Progenitor cell of endocrine pancreas (in vitro differentiated cells): ENCODE measurements around the gene SNX32. TPM values are rescaled to one million over a fixed set of nuclear protein-coding genes. Genes with fewer than 3 reads are reported as not detected.
A peak's percentile ranks its signal among the peaks of the same experiment; 100 is the strongest.
"Not testable (repeated sequence)": the region's sequence is repeated elsewhere in the genome, so short reads cannot be mapped to it uniquely, and the experiment has no call there.

Experiments used
- DNase-seq: peaks from one replicate; pipeline ENCODE4 v3.0.0; 2021; ENCODE audit warnings: low spot score; ENCODE audit not compliant: unreplicated experiment
- H3K27ac Mint-ChIP-seq: 2 replicates; pipeline ENCODE4 v1.8.0; 2021; ENCODE audit warnings: mild to moderate bottlenecking, moderate library complexity, mixed read lengths
- H3K27me3 Mint-ChIP-seq: 2 replicates; pipeline ENCODE4 v1.8.0; 2021; ENCODE audit warnings: mixed read lengths
- H3K36me3 Mint-ChIP-seq: 2 replicates; pipeline ENCODE4 v1.8.0; 2022; ENCODE audit warnings: mixed read lengths; ENCODE audit not compliant: insufficient read depth
- H3K4me1 Mint-ChIP-seq: 2 replicates; pipeline ENCODE4 v1.8.0; 2021; ENCODE audit warnings: low read depth, mixed read lengths
- H3K4me3 Mint-ChIP-seq: 2 replicates; pipeline ENCODE4 v1.8.0; 2021; ENCODE audit warnings: low read depth, mild to moderate bottlenecking, moderate library complexity, mixed read lengths
- H3K9me3 Mint-ChIP-seq: 2 replicates; pipeline ENCODE4 v1.8.0; 2021; ENCODE audit warnings: low read depth, mixed read lengths
- total RNA-seq: library from RNA; stranded (reverse); gene quantifications from 2 replicates; pipeline ENCODE4 v1.2.1, GENCODE V29; 2021
- TF ChIP-seq, protein P1 (sequence below): fragments of 200-600 bp; sonication (generic); IDR thresholded peaks from one replicate; pipeline ENCODE4 v1.5.0; 2021; ENCODE audit warnings: antibody characterized with exemption, mild to moderate bottlenecking; ENCODE audit not compliant: unreplicated experiment

Gene SNX32
- total RNA-seq, 1 donor from 2014 or later, result 4.6 TPM

DNA sequence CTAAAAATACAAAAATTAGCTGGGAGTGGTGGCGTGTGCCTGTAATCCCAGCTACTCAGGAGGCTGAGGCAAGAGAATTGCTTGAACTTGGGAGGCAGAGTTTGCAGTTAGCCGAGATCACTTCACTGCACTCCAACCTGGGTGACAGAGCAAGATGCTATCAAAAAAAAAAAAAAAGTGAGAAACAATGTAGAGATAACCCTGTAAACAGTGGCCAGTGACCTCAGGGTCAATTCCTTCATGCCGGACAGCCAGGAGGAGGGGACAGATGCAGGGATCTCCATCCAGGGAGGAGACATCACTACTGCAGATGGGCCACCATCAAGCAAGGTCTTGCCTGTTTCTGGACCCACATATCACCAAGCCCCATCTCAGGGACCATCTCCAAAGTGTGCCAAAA lies 14.0 kb downstream of the SNX32 start:
- TF ChIP-seq, protein P1, sequence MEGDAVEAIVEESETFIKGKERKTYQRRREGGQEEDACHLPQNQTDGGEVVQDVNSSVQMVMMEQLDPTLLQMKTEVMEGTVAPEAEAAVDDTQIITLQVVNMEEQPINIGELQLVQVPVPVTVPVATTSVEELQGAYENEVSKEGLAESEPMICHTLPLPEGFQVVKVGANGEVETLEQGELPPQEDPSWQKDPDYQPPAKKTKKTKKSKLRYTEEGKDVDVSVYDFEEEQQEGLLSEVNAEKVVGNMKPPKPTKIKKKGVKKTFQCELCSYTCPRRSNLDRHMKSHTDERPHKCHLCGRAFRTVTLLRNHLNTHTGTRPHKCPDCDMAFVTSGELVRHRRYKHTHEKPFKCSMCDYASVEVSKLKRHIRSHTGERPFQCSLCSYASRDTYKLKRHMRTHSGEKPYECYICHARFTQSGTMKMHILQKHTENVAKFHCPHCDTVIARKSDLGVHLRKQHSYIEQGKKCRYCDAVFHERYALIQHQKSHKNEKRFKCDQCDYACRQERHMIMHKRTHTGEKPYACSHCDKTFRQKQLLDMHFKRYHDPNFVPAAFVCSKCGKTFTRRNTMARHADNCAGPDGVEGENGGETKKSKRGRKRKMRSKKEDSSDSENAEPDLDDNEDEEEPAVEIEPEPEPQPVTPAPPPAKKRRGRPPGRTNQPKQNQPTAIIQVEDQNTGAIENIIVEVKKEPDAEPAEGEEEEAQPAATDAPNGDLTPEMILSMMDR, result no peak
- no peak for DNase-seq
- H3K27me3 Mint-ChIP-seq, result no peaks in the 10 kb centered on the region
- no peak overlapping the region for H3K4me3 Mint-ChIP-seq
- peaks cover 4% of the 10 kb centered on the region for H3K4me1 Mint-ChIP-seq
- H3K36me3 Mint-ChIP-seq, result peaks cover 7% of the 10 kb centered on the region
- no peak overlapping the region for H3K27ac Mint-ChIP-seq
- H3K9me3 Mint-ChIP-seq, result no peaks in the 10 kb centered on the region

DNA sequence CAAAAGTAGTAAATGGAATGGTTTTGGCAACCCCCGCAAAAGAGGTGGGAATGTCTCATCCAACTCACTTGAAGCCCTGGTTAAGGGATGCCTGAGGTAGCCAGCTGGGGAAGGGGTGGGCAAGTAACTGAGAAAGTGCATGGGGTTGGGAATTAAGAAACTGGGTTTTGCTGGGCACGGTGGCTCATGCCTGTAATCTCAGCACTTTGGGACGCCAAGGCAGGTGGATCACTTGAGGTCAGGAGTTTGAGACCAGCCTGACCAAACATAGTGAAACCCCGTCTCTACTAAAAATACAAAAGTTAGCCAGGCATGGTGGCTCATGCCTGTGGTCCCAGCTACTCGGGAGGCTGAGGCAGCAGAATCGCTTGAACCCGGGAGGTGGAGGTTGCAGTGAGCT lies 14.9 kb downstream of the SNX32 start:
- not testable (repeated sequence) for H3K27ac Mint-ChIP-seq, H3K27me3 Mint-ChIP-seq, H3K9me3 Mint-ChIP-seq, H3K4me3 Mint-ChIP-seq, DNase-seq, H3K4me1 Mint-ChIP-seq
- peaks cover 13% of the 10 kb centered on the region for H3K36me3 Mint-ChIP-seq

DNA sequence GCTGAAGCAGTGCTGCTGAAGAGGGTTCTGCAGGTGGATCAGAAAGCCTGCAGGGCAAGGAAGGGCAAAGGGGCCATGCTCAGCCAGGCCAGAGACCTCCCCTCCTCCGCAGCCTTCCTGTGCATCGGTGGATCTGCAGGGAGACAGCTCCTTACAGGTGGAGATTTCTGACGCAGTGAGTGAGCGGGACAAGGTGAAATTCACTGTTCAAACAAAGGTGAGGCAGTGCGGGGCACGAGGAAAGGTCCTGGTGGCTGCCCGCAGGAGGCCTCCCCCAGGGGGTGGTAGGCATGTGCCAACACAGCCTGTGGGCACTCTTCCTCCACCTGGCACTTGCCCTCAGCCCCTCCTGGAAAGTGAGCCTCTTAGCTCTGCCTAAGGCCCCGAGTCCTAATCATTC lies 15.6 kb downstream of the SNX32 start:
- H3K27me3 Mint-ChIP-seq, result no peaks in the 10 kb centered on the region
- no peak overlapping the region for H3K27ac Mint-ChIP-seq
- peaks cover 16% of the 10 kb centered on the region for H3K36me3 Mint-ChIP-seq
- no peak for DNase-seq
- TF ChIP-seq, protein P1, result no peak
- peaks cover 4% of the 10 kb centered on the region for H3K4me1 Mint-ChIP-seq
- no peak overlapping the region for H3K4me3 Mint-ChIP-seq
- H3K9me3 Mint-ChIP-seq, result no peaks in the 10 kb centered on the region

DNA sequence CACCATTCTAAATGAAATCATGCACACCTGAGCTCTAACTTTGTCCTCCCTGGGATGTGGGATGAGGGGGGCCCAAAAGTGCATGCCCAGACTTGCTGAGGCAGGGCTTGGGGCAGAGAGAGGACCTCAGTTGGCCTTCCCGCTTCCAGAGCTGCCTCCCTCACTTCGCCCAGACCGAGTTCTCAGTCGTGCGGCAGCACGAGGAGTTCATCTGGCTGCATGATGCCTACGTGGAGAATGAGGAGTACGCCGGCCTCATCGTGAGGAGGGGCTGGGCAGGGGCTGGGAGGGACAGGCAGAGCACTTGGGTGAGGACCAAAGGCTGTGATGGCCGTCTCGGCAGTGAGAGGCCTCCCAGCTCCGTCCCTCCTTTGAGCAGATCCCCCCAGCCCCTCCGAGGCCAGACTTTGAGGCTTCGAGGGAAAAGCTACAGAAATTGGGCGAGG lies 16.0 kb downstream of the SNX32 start:
- Mint-ChIP-seq H3K9me3 (no peaks in the 10 kb centered on the region), H3K4me1 (peaks cover 1% of the 10 kb centered on the region), H3K27me3 (no peaks in the 10 kb centered on the region), H3K27ac (no peak overlapping the region), H3K4me3 (no peak overlapping the region), H3K36me3 (peaks cover 20% of the 10 kb centered on the region)
- DNase-seq, result no peak
- TF ChIP-seq, protein P1, result no peak

DNA sequence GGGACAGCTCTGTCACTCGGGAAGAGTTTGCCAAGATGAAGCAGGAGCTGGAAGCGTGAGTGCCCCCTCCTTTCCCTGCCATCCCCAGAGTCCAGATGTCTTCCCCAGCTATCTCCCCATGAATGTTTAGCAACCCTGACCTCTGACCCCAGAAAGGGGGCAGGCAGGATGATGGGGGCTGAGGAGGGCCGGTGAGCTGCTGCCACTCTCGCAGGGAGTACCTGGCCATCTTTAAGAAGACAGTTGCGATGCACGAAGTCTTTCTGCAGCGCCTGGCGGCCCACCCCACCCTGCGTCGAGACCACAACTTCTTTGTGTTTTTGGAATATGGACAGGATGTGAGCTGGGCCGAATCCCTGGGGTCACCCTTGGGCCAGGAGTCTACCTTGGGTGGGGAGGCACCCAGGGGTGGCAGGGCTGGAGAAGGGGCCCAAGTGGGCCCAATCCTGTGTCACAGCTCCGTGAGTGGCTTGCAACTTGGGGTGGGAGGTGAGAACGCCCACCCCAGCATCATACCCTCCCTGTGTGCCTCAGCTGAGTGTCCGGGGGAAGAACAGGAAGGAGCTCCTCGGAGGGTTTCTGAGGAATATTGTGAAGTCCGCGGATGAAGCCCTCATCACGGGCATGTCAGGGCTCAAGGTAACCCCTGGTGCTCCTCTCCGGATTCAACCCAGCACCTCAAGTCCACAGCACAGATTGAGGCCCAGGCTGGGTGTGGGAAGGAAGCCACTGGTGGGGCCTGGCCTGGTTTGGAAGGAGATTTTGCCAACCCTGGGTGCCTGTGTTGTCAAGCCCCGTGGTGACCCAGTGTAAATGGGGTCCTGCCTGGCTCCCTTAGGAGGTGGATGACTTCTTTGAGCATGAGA lies 16.7 kb downstream of the SNX32 start:
- Mint-ChIP-seq H3K4me1 (peaks cover 1% of the 10 kb centered on the region), H3K27me3 (no peaks in the 10 kb centered on the region), H3K4me3 (no peak overlapping the region), H3K9me3 (no peaks in the 10 kb centered on the region), H3K36me3 (peaks cover 21% of the 10 kb centered on the region), H3K27ac (peak overlapping the region; percentile 64)
- TF ChIP-seq, protein P1, result no peak
- DNase-seq, result no peak

DNA sequence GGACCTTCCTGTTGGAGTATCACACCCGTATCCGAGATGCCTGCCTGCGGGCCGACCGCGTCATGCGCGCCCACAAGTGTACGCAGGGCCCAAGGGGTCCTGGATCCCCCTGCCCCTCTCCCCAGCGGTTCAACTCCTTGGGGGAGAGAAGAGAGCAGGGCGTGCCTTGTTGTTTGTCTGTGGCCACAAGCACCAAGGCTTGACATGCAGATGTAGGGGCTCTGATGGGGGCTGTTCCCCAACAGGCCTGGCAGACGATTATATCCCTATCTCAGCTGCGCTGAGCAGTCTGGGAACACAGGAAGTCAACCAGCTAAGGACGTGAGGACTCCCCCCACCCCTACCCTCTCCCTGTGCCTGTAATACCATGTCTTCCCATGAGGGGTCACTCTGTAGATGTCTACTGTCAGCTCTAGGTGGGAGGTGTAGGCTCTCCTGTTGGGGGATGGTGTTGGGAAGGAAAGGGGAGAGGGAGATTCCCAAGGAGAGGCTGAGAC lies 17.4 kb downstream of the SNX32 start:
- peaks cover 23% of the 10 kb centered on the region for H3K36me3 Mint-ChIP-seq
- TF ChIP-seq, protein P1, result peak; percentile 42
- H3K27me3 Mint-ChIP-seq, result no peaks in the 10 kb centered on the region
- no peak overlapping the region for H3K27ac Mint-ChIP-seq
- DNase-seq, result no peak
- H3K9me3 Mint-ChIP-seq, result no peaks in the 10 kb centered on the region
- no peak overlapping the region for H3K4me3 Mint-ChIP-seq
- H3K4me1 Mint-ChIP-seq, result peaks cover 5% of the 10 kb centered on the region
